ENCODE data around the gene SOX11.

The SOX11 gene

DNA sequence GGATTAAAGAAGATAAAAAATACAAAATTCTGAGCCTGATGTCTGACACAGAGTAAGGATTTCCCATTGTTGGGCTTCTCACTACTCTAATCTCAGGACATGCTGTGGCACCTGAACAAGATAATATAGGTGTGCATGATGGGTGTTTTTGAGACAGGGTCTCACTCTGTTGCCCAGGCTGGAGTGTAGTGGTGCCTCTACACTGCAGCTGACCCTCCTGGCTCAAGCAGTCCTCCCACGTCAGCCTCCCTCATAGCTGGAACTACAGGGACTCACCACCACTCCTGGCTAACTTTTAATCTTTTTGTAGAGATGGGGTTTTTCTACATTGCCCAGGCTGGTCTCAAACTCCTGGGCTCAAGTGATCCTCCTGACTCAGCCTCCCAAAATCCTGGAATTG lies 32.9 kb downstream of the SOX11 start:
- DNase-seq: no peak

DNA sequence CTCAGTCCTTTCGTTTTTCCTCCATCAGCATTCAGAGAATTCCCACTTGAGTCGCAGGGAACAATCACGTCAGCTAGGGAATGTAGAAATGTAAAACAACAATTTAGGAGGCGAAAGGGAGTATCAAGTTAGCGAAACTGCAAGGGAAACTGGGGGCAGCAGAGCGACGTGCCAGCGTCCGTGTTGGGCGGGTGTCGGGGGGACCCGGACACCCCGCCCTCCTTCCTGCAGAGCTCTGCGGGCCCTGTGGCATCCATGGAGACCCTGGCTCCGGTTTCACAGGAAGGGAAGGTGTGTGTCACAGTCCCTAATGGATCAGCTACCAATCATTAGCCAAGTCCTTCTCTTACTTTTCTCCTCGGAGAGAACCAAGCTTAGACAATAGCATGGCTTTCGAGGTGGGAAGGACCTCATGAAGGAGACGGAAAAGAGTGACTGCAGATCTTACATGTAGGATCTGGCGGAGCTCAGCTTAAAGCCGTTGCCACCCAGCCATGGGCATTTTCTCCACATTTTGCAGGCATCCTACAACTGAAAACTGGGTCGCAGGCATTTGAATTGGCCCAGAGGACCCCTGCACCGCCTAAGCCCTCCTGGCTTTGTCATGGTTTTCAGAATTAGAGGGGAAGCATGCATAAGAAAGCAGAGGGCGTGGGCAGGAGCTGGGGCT lies 33.7 kb downstream of the SOX11 start:
- DNase-seq: no peak

GRCh38 chr2:5727235-5727634 lies 35.1 kb downstream of the SOX11 start:
- DNase-seq: no peak

- DNase-seq: no peak
Observed at GRCh38 chr2:5729416-5729815, 37.2 kb downstream of the SOX11 start.

DNA sequence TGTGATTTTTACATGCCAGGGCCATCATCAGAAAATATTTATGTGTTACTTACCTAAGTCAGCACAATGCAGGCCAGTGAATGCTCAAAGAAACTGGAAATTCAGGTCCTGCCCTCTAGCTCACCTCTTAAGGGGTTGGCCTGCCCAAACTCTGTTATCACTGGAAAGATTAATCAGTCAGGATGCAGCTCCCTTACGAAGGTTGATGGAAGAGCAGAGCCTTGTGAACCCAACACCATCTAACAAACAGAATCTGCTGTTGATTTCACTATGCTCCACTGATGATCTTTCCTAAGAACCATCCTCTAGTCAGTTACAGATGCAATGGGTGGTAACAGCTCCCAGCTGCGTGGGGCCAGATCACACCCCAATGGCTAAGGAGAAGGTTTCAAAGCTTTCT lies 38.2 kb downstream of the SOX11 start:
- DNase-seq: no peak

DNA sequence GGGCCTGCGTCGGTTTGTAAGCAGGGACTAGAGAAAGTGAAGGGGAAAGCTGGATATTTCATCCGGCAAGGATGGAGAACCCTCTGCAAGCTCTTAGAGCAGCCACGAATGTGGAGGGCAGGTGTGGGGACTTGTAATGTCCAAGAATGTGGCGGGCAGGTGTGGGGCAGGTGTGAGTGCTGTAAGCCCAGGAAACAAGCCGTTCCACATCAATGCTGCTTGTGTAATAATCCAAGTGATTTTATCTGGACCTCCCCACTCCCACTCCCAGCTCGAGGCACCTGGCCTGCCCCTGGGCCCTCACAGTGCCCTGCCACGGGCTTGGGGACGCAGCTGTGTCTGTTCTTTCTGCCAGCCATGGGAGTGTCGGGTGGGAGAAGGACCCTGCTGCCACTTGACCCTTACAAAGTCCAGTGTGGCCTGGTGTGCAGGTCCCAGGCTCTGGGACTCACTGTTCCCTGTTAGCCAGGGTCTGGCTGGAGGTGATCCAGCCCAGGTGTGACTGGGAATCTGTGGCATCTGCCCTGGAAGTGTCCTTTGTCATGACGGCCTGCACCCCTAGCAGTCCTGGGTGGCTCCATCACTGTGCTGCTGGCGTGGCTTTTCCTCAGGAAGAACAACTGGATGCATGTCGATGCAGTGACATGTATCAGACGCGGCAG lies 42.8 kb downstream of the SOX11 start:
- DNase-seq: no peak

DNA sequence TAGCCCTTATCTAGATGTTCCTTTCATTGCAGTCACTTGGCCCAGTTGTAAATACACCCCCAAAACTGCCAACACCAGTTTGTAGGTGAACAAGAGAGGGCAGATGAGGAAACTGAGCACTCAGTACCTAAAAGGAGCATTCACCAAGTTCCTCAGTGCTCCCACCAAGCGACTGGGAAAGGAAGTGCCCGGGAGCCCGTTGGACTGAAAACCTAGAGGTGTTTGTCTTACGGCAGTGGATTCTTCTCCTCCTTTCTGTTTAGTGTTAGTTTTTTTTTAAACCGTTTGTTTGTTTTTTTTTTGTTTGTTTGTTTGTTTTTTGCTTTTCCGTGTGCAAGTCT lies 43.3 kb downstream of the SOX11 start:
- DNase-seq: no peak

DNA sequence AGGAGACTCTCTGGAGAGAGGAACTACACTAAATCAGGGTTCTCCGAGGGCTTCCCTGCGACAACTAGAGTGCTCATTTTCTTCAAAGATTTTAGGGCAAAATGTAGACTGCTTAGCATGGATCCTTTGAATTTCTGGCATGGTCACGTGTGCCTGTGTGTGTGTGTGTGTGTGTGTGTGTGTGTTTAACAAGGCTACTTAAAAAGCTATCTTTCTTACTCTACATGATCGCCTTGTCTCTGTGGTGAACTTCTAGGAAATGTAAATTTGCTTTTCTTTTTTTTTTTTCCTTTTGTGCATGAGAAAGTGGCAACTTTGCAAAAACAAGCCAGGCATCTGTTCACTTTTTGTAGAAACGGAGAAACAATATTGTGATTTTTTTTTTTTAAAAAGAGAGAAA lies 43.9 kb downstream of the SOX11 start:
- DNase-seq: no peak

- DNase-seq: no peak
Observed at GRCh38 chr2:5736886-5737285, 44.7 kb downstream of the SOX11 start.

DNA sequence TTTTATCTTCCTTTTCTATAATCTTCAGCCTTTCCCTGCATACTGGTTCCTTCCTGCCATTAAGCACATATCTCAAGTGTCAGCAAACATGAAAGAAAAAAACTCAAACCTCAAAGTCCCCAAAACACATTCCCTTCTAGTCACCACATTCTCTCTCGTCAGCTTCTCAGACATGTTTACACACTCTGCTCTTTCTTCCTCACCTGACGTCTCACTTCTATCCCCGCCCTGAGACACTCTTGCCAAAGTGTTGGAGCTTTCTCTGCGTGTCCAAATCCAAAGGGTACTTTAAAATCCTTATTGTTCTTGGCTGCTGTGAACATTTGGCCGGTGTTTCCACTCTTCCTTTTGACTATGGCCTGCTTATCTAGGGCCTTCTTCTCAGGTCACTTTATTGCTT lies 47.9 kb downstream of the SOX11 start:
- no peak for DNase-seq

DNA sequence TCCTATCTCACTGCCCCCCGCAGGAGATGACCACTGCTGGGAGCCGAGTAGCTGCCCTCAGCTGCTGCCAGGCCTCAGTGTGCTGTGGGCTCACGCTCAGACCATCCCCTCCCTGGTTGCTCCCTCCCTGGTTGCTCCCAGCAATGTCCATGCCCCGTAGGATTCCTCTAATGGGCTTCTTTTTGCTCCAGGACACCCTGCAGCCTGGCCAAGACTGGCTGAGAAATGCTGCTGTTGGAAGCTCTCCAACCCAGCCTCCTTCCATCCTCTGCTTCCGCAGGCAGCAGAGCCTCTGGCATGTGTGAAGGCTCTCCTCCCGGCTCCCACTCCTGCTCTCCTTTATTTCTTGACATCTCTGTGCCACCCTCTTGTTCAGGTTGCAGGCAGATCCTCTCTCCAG lies 48.6 kb downstream of the SOX11 start:
- no peak for DNase-seq

- DNase-seq: no peak
Observed at GRCh38 chr2:5741242-5741641, 49.1 kb downstream of the SOX11 start.

DNA sequence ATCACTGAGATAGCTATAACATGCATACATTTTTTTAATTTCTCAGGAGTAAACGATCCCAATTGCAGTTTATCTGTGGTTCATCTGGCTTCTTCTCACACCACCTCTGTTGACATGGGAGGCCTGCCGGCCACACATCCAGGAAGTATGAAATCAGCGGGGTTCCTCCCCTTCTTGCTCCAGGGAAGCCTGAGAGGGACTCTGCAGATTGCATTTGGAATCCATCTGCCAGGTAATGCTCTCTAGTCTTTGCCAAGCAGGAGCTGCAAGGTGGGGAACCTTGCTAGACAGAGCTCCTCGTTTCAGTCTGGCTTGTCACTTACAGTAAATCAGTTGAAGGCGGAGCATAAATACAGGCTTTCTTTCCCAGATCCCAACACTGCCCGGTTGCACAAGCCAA lies 49.9 kb downstream of the SOX11 start:
- no peak for DNase-seq

- DNase-seq: no peak
Observed at GRCh38 chr2:5748391-5748790, 56.2 kb downstream of the SOX11 start.

- DNase-seq: no peak
Observed at GRCh38 chr2:5748946-5749345, 56.8 kb downstream of the SOX11 start.

GRCh38 chr2:5749347-5749746 lies 57.2 kb downstream of the SOX11 start:
- DNase-seq: no peak
